Measurements from ENCODE around the gene BPIFB6. TPM values are rescaled to one million over a fixed set of nuclear protein-coding genes. Genes with fewer than 3 reads are reported as not detected.

Gene BPIFB6
- polyA plus RNA-seq, 4 donors = 0.09 TPM; not detected in 3

- Histone ChIP-seq H3K9me3 (ENCODE audit: control insufficient read depth in 2 of 2, insufficient read depth in 1 of 2, low read depth in 1 of 2, low read length in 1 of 2) (no peaks in the 10 kb centered on the region), H3K27me3 (ENCODE audit: control insufficient read depth in 3 of 3, insufficient read depth in 3 of 3, low read length in 3 of 3) (no peaks in the 10 kb centered on the region), H3K36me3 (ENCODE audit: control insufficient read depth in 3 of 3, insufficient read depth in 2 of 3, low read depth in 1 of 3, low read length in 3 of 3) (no peaks in the 10 kb centered on the region), H3K27ac (ENCODE audit: low read depth in 1 of 3, low read length in 2 of 3) (no peak overlapping the region), H3K4me3 (ENCODE audit: low read depth in 1 of 3, low read length in 3 of 3) (no peak overlapping the region), H3K4me1 (ENCODE audit: control insufficient read depth in 3 of 3, insufficient read depth in 2 of 3, low read depth in 1 of 3, low read length in 2 of 3) (no peaks in the 10 kb centered on the region)
- FAIRE-seq (no peak), DNase-seq (no peak)
- WGBS, 3 donors = 58 to 71% (median 62%) methylated on average over 13 to 14 of the region's 14 CpGs
Measured at GRCh38 chr20:33018169-33018931, 13.1 kb upstream of the BPIFB6 start.

GRCh38 chr20:33019465-33020277, 11.8 kb upstream of the BPIFB6 start:
- H3K27ac ChIP-seq (ENCODE audit: low read depth in 1 of 3, low read length in 2 of 3) = no peak overlapping the region
- no peak for FAIRE-seq
- no peak overlapping the region for H3K4me3 ChIP-seq (ENCODE audit: low read depth in 1 of 3, low read length in 3 of 3)
- DNase-seq = no peak
- no peaks in the 10 kb centered on the region for H3K36me3 ChIP-seq (ENCODE audit: control insufficient read depth in 3 of 3, insufficient read depth in 2 of 3, low read depth in 1 of 3, low read length in 3 of 3)
- no peaks in the 10 kb centered on the region for H3K9me3 ChIP-seq (ENCODE audit: control insufficient read depth in 2 of 2, insufficient read depth in 1 of 2, low read depth in 1 of 2, low read length in 1 of 2)
- WGBS, 3 donors = 72 to 84% (median 82%) methylated on average over 23 of the region's 23 CpGs
- no peaks in the 10 kb centered on the region for H3K4me1 ChIP-seq (ENCODE audit: control insufficient read depth in 3 of 3, insufficient read depth in 2 of 3, low read depth in 1 of 3, low read length in 2 of 3)
- H3K27me3 ChIP-seq (ENCODE audit: control insufficient read depth in 3 of 3, insufficient read depth in 3 of 3, low read length in 3 of 3) = no peaks in the 10 kb centered on the region

GRCh38 chr20:33020278-33021161, 10.9 kb upstream of the BPIFB6 start:
- H3K36me3 ChIP-seq (ENCODE audit: control insufficient read depth in 3 of 3, insufficient read depth in 2 of 3, low read depth in 1 of 3, low read length in 3 of 3) = no peaks in the 10 kb centered on the region
- no peak overlapping the region for H3K4me3 ChIP-seq (ENCODE audit: low read depth in 1 of 3, low read length in 3 of 3)
- no peak overlapping the region for H3K27ac ChIP-seq (ENCODE audit: low read depth in 1 of 3, low read length in 2 of 3)
- FAIRE-seq = no peak
- H3K9me3 ChIP-seq (ENCODE audit: control insufficient read depth in 2 of 2, insufficient read depth in 1 of 2, low read depth in 1 of 2, low read length in 1 of 2) = no peaks in the 10 kb centered on the region
- no peaks in the 10 kb centered on the region for H3K4me1 ChIP-seq (ENCODE audit: control insufficient read depth in 3 of 3, insufficient read depth in 2 of 3, low read depth in 1 of 3, low read length in 2 of 3)
- WGBS, 3 donors = 77 to 88% (median 83%) methylated on average over 18 of the region's 18 CpGs
- no peaks in the 10 kb centered on the region for H3K27me3 ChIP-seq (ENCODE audit: control insufficient read depth in 3 of 3, insufficient read depth in 3 of 3, low read length in 3 of 3)
- DNase-seq = no peak

- no peak for FAIRE-seq
- Histone ChIP-seq H3K36me3 (ENCODE audit: control insufficient read depth in 3 of 3, insufficient read depth in 2 of 3, low read depth in 1 of 3, low read length in 3 of 3) (no peaks in the 10 kb centered on the region), H3K27ac (ENCODE audit: low read depth in 1 of 3, low read length in 2 of 3) (no peak overlapping the region), H3K4me3 (ENCODE audit: low read depth in 1 of 3, low read length in 3 of 3) (no peak overlapping the region), H3K9me3 (ENCODE audit: control insufficient read depth in 2 of 2, insufficient read depth in 1 of 2, low read depth in 1 of 2, low read length in 1 of 2) (no peaks in the 10 kb centered on the region), H3K4me1 (ENCODE audit: control insufficient read depth in 3 of 3, insufficient read depth in 2 of 3, low read depth in 1 of 3, low read length in 2 of 3) (no peaks in the 10 kb centered on the region), H3K27me3 (ENCODE audit: control insufficient read depth in 3 of 3, insufficient read depth in 3 of 3, low read length in 3 of 3) (no peaks in the 10 kb centered on the region)
- 51 to 72% (median 62%) methylated on average over 3 of the region's 3 CpGs for WGBS, 3 donors
- no peak for DNase-seq
Measured at GRCh38 chr20:33021879-33022278, 9.6 kb upstream of the BPIFB6 start.

- no peak overlapping the region for H3K4me3 ChIP-seq (ENCODE audit: low read depth in 1 of 3, low read length in 3 of 3)
- 47 to 68% (median 55%) methylated on average over 4 of the region's 4 CpGs for WGBS, 3 donors
- FAIRE-seq (no peak), DNase-seq (no peak)
- no peaks in the 10 kb centered on the region for H3K36me3 ChIP-seq (ENCODE audit: control insufficient read depth in 3 of 3, insufficient read depth in 2 of 3, low read depth in 1 of 3, low read length in 3 of 3)
- H3K27ac ChIP-seq (ENCODE audit: low read depth in 1 of 3, low read length in 2 of 3) = no peak overlapping the region
- H3K27me3 ChIP-seq (ENCODE audit: control insufficient read depth in 3 of 3, insufficient read depth in 3 of 3, low read length in 3 of 3) = no peaks in the 10 kb centered on the region
- no peaks in the 10 kb centered on the region for H3K4me1 ChIP-seq (ENCODE audit: control insufficient read depth in 3 of 3, insufficient read depth in 2 of 3, low read depth in 1 of 3, low read length in 2 of 3)
- no peaks in the 10 kb centered on the region for H3K9me3 ChIP-seq (ENCODE audit: control insufficient read depth in 2 of 2, insufficient read depth in 1 of 2, low read depth in 1 of 2, low read length in 1 of 2)
Measured at GRCh38 chr20:33022289-33022688, 9.2 kb upstream of the BPIFB6 start.

GRCh38 chr20:33022694-33023438, 8.6 kb upstream of the BPIFB6 start:
- no peak overlapping the region for H3K4me3 ChIP-seq (ENCODE audit: low read depth in 1 of 3, low read length in 3 of 3)
- no peak overlapping the region for H3K27ac ChIP-seq (ENCODE audit: low read depth in 1 of 3, low read length in 2 of 3)
- DNase-seq = no peak
- H3K36me3 ChIP-seq (ENCODE audit: control insufficient read depth in 3 of 3, insufficient read depth in 2 of 3, low read depth in 1 of 3, low read length in 3 of 3) = no peaks in the 10 kb centered on the region
- H3K27me3 ChIP-seq (ENCODE audit: control insufficient read depth in 3 of 3, insufficient read depth in 3 of 3, low read length in 3 of 3) = no peaks in the 10 kb centered on the region
- H3K4me1 ChIP-seq (ENCODE audit: control insufficient read depth in 3 of 3, insufficient read depth in 2 of 3, low read depth in 1 of 3, low read length in 2 of 3) = no peaks in the 10 kb centered on the region
- H3K9me3 ChIP-seq (ENCODE audit: control insufficient read depth in 2 of 2, insufficient read depth in 1 of 2, low read depth in 1 of 2, low read length in 1 of 2) = no peaks in the 10 kb centered on the region
- FAIRE-seq = no peak
- 58 to 81% (median 66%) methylated on average over 7 of the region's 7 CpGs for WGBS, 3 donors

GRCh38 chr20:33023439-33024242, 7.8 kb upstream of the BPIFB6 start:
- H3K4me1 ChIP-seq (ENCODE audit: control insufficient read depth in 3 of 3, insufficient read depth in 2 of 3, low read depth in 1 of 3, low read length in 2 of 3) = no peaks in the 10 kb centered on the region
- H3K27ac ChIP-seq (ENCODE audit: low read depth in 1 of 3, low read length in 2 of 3) = no peak overlapping the region
- DNase-seq = no peak
- H3K36me3 ChIP-seq (ENCODE audit: control insufficient read depth in 3 of 3, insufficient read depth in 2 of 3, low read depth in 1 of 3, low read length in 3 of 3) = no peaks in the 10 kb centered on the region
- no peaks in the 10 kb centered on the region for H3K27me3 ChIP-seq (ENCODE audit: control insufficient read depth in 3 of 3, insufficient read depth in 3 of 3, low read length in 3 of 3)
- H3K4me3 ChIP-seq (ENCODE audit: low read depth in 1 of 3, low read length in 3 of 3) = no peak overlapping the region
- no peak for FAIRE-seq
- no peaks in the 10 kb centered on the region for H3K9me3 ChIP-seq (ENCODE audit: control insufficient read depth in 2 of 2, insufficient read depth in 1 of 2, low read depth in 1 of 2, low read length in 1 of 2)
- WGBS, 3 donors = 61 to 69% (median 63%) methylated on average over 6 of the region's 6 CpGs

Measured in small intestine (tissue), 7 donors.